ENCODE results near the gene FAIM2. TPM values are rescaled to one million over a fixed set of nuclear protein-coding genes. Genes with fewer than 3 reads are reported as not detected.

FAIM2 gene
- total and polyA plus RNA-seq, 10 of the 15 experiments (the other 5 are each of a cell fraction or from before 2014, with no cell fraction given) = not detected

- intact Hi-C loops (cut with micrococcal nuclease; ENCODE audit: unreplicated experiment) = no loop called here
- Histone ChIP-seq H2AFZ (ENCODE audit: control insufficient read depth, low read depth, low read length) (no peak overlapping the region), H3K27me3 (replicated peaks in 1 of 2; ENCODE audit: control insufficient read depth in 2 of 2, insufficient read depth in 2 of 2, low read length in 1 of 2) (no peaks in the 10 kb centered on the region; a peak in 2 of 4 replicates), H3K4me3 (no peak overlapping the region), H3K9me3 (replicated peaks; ENCODE audit: control insufficient read depth, insufficient read depth, low read length) (no peaks in the 10 kb centered on the region), H3K4me2 (ENCODE audit: control insufficient read depth, insufficient read depth) (no peak overlapping the region), H3K27ac (ENCODE audit: control insufficient read depth, insufficient read depth) (no peak overlapping the region), H3K4me1 (ENCODE audit: control insufficient read depth, insufficient read depth, low read length) (no peaks in the 10 kb centered on the region), H3K36me3 (ENCODE audit: control insufficient read depth in 2 of 2, insufficient read depth in 2 of 2, low read length in 1 of 2) (no peaks in the 10 kb centered on the region), H3K9ac (ENCODE audit: control insufficient read depth, insufficient read depth, low read length) (no peak overlapping the region), H3K79me2 (ENCODE audit: control insufficient read depth, insufficient read depth, low read length) (no peaks in the 10 kb centered on the region), H4K20me1 (ENCODE audit: control insufficient read depth, insufficient read depth) (0 out of 2 replicates have a peak, but pooled peaks cover 2% of the 10 kb centered on the region)
- no peak for TF ChIP-seq TBL1XR1 (IDR thresholded peaks at IDR 0.05; ENCODE audit: low read depth, low read length)
- TF ChIP-seq, protein P1, sequence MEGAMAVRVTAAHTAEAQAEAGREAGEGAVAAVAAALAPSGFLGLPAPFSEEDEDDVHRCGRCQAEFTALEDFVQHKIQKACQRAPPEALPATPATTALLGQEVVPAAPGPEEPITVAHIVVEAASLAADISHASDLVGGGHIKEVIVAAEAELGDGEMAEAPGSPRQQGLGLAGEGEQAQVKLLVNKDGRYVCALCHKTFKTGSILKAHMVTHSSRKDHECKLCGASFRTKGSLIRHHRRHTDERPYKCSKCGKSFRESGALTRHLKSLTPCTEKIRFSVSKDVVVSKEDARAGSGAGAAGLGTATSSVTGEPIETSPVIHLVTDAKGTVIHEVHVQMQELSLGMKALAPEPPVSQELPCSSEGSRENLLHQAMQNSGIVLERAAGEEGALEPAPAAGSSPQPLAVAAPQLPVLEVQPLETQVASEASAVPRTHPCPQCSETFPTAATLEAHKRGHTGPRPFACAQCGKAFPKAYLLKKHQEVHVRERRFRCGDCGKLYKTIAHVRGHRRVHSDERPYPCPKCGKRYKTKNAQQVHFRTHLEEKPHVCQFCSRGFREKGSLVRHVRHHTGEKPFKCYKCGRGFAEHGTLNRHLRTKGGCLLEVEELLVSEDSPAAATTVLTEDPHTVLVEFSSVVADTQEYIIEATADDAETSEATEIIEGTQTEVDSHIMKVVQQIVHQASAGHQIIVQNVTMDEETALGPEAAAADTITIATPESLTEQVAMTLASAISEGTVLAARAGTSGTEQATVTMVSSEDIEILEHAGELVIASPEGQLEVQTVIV (IDR thresholded peaks at IDR 0.05; ENCODE audit: borderline replicate concordance, partially characterized antibody) = no peak
- TF ChIP-seq EP300 (IDR thresholded peaks at IDR 0.05; ENCODE audit: borderline replicate concordance in 1 of 2, control insufficient read depth in 1 of 2, low read depth in 2 of 2, low read length in 2 of 2) = no peak
- POLR2A ChIA-PET = no interaction called here
- no peak for DNase-seq (ENCODE audit: low read depth, low spot score)
- FAIRE-seq = no peak
- in situ Hi-C loops (cut with MboI) = no loop called here
- ATAC-seq = no peak
- RAD21 ChIA-PET (ENCODE audit: unreplicated experiment) = no interaction called here
- 51% methylated on average over 11 of the region's 11 CpGs for WGBS (ENCODE audit: insufficient coverage, insufficient replicate concordance, low lambda C conversion rate, missing lambda C conversion rate)
- no TSS peak for BruUV-seq (replicated peaks)
- SMC1A ChIA-PET (ENCODE audit: uncharacterized antibody, unreplicated experiment) = no interaction called here
- CTCF ChIA-PET = interaction anchor here (0.6 to 2.1 kb wide), 4 partner anchors 75 to 1480 kb away, joined by 3 to 8 read pairs (median 4); no protein-coding TSS in a partner anchor
Measured at GRCh38 chr12:49870501-49871262, 33.0 kb downstream of the FAIM2 start.

All from GM12878 (cell line).